Breast epithelium (tissue), 3 donors: ENCODE measurements around the gene SORBS2.

Experiments
- POLR2AphosphoS5 ChIP-seq, 3 donors: sonication (generic); formaldehyde crosslinking; IDR thresholded peaks; one replicate each; pipeline ENCODE4 v1.6.1; 2017; ENCODE audit warnings: antibody characterized with exemption in 3 of 3
- TF ChIP-seq, protein P1 (sequence below), 3 donors: fragments of 450-650 bp; IDR thresholded peaks; one replicate each; pipeline ENCODE4 v1.5.1; 2016 to 2017; ENCODE audit warnings: antibody characterized with exemption in 3 of 3, mild to moderate bottlenecking in 3 of 3, moderate library complexity in 3 of 3

DNA sequence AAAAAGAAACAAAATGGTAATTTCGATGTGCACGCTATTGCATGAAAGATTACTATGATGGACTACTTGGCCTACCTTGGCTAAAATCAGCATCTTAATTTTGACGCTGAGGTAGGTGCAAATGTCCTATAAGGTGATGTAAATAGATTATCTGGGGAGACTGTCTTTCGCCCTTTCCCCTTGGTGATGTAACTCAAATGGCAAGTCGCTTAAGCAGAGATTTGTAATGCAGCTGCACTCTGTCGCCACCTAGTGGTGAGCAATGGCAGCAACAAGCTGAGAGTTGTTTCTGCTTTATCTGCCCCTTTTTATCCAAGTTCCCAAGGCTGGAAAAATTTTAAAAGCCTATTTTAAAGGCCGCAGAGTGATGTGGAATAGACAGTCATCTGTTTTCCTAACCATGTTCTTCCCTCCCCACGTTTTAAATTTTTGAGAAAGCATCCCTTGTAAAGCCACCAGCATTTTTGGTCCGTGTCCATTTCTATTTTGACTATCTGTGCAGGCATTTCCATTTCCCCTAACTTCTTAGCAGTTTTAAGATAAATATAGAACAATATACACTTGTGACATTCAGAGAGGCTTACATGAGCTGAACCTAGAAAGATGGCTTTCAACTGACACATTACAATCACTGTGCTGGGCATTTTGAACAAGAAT is 214.3 kb downstream of the SORBS2 start:
- TF ChIP-seq, protein P1, sequence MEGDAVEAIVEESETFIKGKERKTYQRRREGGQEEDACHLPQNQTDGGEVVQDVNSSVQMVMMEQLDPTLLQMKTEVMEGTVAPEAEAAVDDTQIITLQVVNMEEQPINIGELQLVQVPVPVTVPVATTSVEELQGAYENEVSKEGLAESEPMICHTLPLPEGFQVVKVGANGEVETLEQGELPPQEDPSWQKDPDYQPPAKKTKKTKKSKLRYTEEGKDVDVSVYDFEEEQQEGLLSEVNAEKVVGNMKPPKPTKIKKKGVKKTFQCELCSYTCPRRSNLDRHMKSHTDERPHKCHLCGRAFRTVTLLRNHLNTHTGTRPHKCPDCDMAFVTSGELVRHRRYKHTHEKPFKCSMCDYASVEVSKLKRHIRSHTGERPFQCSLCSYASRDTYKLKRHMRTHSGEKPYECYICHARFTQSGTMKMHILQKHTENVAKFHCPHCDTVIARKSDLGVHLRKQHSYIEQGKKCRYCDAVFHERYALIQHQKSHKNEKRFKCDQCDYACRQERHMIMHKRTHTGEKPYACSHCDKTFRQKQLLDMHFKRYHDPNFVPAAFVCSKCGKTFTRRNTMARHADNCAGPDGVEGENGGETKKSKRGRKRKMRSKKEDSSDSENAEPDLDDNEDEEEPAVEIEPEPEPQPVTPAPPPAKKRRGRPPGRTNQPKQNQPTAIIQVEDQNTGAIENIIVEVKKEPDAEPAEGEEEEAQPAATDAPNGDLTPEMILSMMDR (IDR thresholded peaks at IDR 0.05) = peak; percentile 90 to 98 (median 97)
- peak in 2 of 3 donors; percentile 52 to 54 for TF ChIP-seq POLR2AphosphoS5 (IDR thresholded peaks at IDR 0.05)
